Measurements from ENCODE around the gene PIMREG.

- no peak for TF ChIP-seq EZH2 (IDR thresholded peaks at IDR 0.05)
- TF ChIP-seq POLR2AphosphoS5 (IDR thresholded peaks at IDR 0.05; ENCODE audit: borderline replicate concordance, low read depth, low read length), result no peak
Measured at GRCh38 chr17:6482105-6482455, 37.8 kb downstream of the PIMREG start.
